Measurements from ENCODE around the gene NDC80. TPM values are rescaled to one million over a fixed set of nuclear protein-coding genes. Genes with fewer than 3 reads are reported as not detected.

The NDC80 gene
- total RNA-seq, 6 donors from 2014 or later = 0.89 to 1.8 (median 1.4) TPM

DNA sequence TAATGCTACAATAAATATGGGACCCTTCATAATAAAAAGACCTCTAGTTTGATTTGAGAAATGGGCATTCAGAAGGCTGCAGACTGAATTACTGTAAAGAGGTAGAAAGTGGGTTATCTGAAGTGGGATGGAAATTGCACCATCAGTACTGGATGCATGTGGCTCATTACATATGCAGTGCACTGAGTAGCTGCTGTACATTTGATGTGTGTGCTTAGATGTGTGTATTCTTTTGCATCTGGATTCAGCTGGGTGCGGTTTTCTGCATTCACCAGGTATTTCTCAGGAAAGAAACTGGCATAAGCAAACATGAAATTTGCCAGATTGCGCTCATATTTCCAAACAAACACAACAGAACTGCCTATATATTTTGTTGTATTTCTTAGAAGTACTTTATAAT is 38.2 kb downstream of the NDC80 start:
- ATAC-seq (ENCODE audit: low FRiP score in 2 of 2) (no peak), DNase-seq (no peak)
- Histone ChIP-seq H3K36me3 (no peaks in the 10 kb centered on the region), H3K27me3 (no peaks in the 10 kb centered on the region), H3K4me1 (peaks cover 0 to 9% (median 5%) of the 10 kb centered on the region in 4 donors), H3K27ac (no peak overlapping the region), H3K4me3 (no peak overlapping the region), H3K9me3 (no peaks in the 10 kb centered on the region)
- 95 to 98% methylated on average over 2 of the region's 2 CpGs for WGBS, 2 donors
- TF ChIP-seq POLR2A (IDR thresholded peaks at IDR 0.05) (no peak), EP300 (IDR thresholded peaks at IDR 0.05) (no peak), POLR2AphosphoS5 (IDR thresholded peaks at IDR 0.05) (no peak)
- TF ChIP-seq, protein P1, sequence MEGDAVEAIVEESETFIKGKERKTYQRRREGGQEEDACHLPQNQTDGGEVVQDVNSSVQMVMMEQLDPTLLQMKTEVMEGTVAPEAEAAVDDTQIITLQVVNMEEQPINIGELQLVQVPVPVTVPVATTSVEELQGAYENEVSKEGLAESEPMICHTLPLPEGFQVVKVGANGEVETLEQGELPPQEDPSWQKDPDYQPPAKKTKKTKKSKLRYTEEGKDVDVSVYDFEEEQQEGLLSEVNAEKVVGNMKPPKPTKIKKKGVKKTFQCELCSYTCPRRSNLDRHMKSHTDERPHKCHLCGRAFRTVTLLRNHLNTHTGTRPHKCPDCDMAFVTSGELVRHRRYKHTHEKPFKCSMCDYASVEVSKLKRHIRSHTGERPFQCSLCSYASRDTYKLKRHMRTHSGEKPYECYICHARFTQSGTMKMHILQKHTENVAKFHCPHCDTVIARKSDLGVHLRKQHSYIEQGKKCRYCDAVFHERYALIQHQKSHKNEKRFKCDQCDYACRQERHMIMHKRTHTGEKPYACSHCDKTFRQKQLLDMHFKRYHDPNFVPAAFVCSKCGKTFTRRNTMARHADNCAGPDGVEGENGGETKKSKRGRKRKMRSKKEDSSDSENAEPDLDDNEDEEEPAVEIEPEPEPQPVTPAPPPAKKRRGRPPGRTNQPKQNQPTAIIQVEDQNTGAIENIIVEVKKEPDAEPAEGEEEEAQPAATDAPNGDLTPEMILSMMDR (IDR thresholded peaks at IDR 0.05) = no peak

DNA sequence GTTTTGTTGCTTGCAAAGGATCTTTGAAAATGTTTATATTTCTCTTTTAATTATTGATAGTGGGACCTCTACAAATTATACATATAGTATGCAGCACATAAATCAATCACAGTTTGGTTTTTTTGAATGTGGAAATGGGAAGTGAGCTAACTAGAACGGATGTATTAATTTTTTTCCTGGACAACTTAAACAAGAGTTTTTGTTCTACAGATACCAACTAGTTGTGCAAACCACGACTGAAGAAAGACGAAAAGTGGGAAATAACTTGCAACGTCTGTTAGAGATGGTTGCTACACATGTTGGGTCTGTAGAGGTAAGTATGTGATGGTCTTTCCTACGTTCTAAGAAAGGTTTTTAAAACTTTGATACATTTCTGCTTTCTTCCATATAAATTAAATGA is 39.2 kb downstream of the NDC80 start:
- WGBS, 2 donors = 74 to 83% methylated on average over 5 of the region's 5 CpGs
- DNase-seq (no peak), ATAC-seq (ENCODE audit: low FRiP score in 2 of 2) (no peak)
- H3K4me3 ChIP-seq = no peak overlapping the region
- H3K9me3 ChIP-seq = no peaks in the 10 kb centered on the region
- H3K36me3 ChIP-seq = no peaks in the 10 kb centered on the region
- TF ChIP-seq POLR2A (IDR thresholded peaks at IDR 0.05) (no peak), POLR2AphosphoS5 (IDR thresholded peaks at IDR 0.05) (no peak), EP300 (IDR thresholded peaks at IDR 0.05) (no peak)
- TF ChIP-seq, protein P1 (IDR thresholded peaks at IDR 0.05) = no peak
- H3K27me3 ChIP-seq = no peaks in the 10 kb centered on the region
- H3K27ac ChIP-seq = no peak overlapping the region
- peaks cover 0 to 9% (median 3%) of the 10 kb centered on the region in 4 donors for H3K4me1 ChIP-seq

DNA sequence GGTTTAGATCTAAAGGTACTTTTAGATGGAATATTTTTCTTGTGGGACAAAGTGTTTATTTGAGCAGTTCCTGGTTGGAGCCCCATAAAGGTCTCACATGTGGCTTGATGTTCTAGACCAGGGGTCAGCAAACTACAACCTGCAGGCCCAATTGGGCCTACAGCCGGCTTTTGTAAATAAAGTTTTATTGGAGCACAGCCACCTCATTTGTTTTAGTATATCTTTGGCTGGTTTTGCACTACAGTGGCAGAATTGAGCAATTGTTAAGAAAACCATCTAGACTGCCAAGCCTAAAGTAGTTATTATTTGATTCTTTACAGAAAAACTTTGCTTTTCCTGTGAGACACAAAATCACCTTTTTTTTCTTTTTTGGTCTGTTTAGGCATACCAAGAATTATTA is 41.6 kb downstream of the NDC80 start:
- Histone ChIP-seq H3K9me3 (no peaks in the 10 kb centered on the region), H3K27ac (no peak overlapping the region), H3K36me3 (no peaks in the 10 kb centered on the region), H3K4me3 (no peak overlapping the region), H3K4me1 (no peaks in the 10 kb centered on the region), H3K27me3 (no peaks in the 10 kb centered on the region)
- TF ChIP-seq, protein P1 (IDR thresholded peaks at IDR 0.05) = no peak
- no peak for TF ChIP-seq EP300 (IDR thresholded peaks at IDR 0.05)
- no peak for TF ChIP-seq POLR2A (IDR thresholded peaks at IDR 0.05)
- no peak for TF ChIP-seq POLR2AphosphoS5 (IDR thresholded peaks at IDR 0.05)
- DNase-seq (no peak), ATAC-seq (ENCODE audit: low FRiP score in 2 of 2) (no peak)
- WGBS, 2 donors = 60 to 81% methylated on average over 1 of the region's 1 CpG

DNA sequence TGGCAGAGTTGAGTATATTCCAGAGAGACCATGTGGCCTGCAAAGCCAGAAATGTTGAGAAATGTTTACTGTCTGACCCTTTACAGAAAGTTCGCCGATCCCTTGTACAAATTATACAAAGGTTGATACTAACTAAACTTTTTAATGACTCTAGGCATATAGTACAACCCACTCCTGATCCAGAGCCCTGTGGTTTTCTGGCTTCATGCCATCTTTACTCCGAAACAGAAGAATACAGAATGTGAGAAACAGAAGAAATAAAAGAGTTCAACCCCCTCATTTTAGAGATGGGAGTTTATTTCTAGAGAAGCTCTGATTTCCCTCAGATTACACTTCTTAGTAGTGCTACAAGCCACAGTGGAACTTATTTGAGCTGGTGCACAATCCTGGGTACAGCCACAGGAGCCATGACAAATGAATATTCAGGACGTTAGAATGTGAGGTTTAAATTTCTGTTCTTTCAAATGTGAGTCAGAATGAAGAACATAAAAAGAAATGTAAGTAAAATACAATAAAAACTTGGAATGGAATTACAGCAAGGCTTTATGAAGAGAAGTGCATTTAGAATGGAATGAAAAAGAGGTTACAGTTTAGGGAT is 46.1 kb downstream of the NDC80 start:
- WGBS, 2 donors = 85 to 91% methylated on average over 4 of the region's 4 CpGs
- Histone ChIP-seq H3K36me3 (no peaks in the 10 kb centered on the region), H3K27me3 (no peaks in the 10 kb centered on the region), H3K9me3 (no peaks in the 10 kb centered on the region), H3K4me1 (no peaks in the 10 kb centered on the region), H3K27ac (no peak overlapping the region), H3K4me3 (no peak overlapping the region)
- TF ChIP-seq, protein P1 (IDR thresholded peaks at IDR 0.05) = no peak
- TF ChIP-seq EP300 (IDR thresholded peaks at IDR 0.05) (no peak), POLR2AphosphoS5 (IDR thresholded peaks at IDR 0.05) (no peak), POLR2A (IDR thresholded peaks at IDR 0.05) (no peak)
- DNase-seq = no peak
- no peak for ATAC-seq (ENCODE audit: low FRiP score in 2 of 2)

DNA sequence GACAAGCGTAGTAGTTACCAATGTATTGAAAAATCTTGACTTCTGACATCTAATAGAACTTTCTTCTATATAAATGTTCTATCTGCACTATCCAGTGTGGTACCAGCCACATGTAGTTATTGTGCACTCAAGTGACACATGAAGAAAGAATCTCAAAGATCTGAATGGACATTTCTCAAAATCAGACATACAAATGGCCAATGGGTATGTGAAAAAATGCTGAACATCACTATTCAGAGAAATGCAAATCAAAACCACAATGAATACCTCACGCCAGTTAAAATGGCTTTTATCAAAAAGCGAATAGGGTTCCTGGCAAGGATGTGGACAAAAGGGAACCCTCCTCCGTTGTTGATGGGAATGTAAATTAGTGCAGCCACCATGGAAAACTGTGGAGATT is 46.7 kb downstream of the NDC80 start:
- TF ChIP-seq POLR2AphosphoS5 (IDR thresholded peaks at IDR 0.05) (no peak), EP300 (IDR thresholded peaks at IDR 0.05) (no peak), POLR2A (IDR thresholded peaks at IDR 0.05) (no peak)
- TF ChIP-seq, protein P1 (IDR thresholded peaks at IDR 0.05) = no peak
- Histone ChIP-seq H3K9me3 (no peaks in the 10 kb centered on the region), H3K36me3 (no peaks in the 10 kb centered on the region), H3K4me3 (no peak overlapping the region), H3K27ac (no peak overlapping the region), H3K4me1 (no peaks in the 10 kb centered on the region), H3K27me3 (no peaks in the 10 kb centered on the region)
- ATAC-seq (ENCODE audit: low FRiP score in 2 of 2) (no peak), DNase-seq (no peak)
- 96% methylated on average over 4 of the region's 4 CpGs for WGBS, 2 donors
